ENCODE results near the gene TMEM131L.
"Not testable (repeated sequence)": the region's sequence is repeated elsewhere in the genome, so short reads cannot be mapped to it uniquely, and the experiment has no call there.

Gene TMEM131L

GRCh38 chr4:153543351-153543750 lies 77.2 kb downstream of the TMEM131L start:
- no peak for DNase-seq

GRCh38 chr4:153545822-153546221 lies 79.7 kb downstream of the TMEM131L start:
- no peak for DNase-seq

GRCh38 chr4:153546280-153546679 lies 80.1 kb downstream of the TMEM131L start:
- no peak for DNase-seq

DNA sequence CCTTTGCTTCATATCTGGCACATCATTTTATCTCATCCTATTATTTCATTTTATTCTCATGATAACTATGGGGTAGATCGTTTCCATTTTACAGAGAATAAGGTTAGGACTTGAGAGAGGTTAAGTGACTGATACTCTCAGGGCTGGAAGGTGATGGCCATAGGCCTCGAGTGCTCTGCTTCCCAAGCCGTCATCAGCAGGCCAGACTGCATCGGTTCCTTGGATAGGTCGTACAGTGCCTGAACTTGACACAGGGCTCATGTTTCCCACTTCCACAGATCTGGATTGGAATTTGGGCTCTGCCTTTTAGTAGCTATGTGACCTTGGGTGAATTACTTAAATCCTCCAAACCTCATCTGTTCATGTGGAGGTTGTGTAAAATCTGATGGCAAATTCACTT lies 81.4 kb downstream of the TMEM131L start:
- DNase-seq, result no peak

- DNase-seq, result not testable (repeated sequence)
These were observed 82.7 kb downstream of the TMEM131L start for GRCh38 chr4:153548907-153549306.

- no peak for DNase-seq
These were observed 83.2 kb downstream of the TMEM131L start for GRCh38 chr4:153549405-153549804.

DNA sequence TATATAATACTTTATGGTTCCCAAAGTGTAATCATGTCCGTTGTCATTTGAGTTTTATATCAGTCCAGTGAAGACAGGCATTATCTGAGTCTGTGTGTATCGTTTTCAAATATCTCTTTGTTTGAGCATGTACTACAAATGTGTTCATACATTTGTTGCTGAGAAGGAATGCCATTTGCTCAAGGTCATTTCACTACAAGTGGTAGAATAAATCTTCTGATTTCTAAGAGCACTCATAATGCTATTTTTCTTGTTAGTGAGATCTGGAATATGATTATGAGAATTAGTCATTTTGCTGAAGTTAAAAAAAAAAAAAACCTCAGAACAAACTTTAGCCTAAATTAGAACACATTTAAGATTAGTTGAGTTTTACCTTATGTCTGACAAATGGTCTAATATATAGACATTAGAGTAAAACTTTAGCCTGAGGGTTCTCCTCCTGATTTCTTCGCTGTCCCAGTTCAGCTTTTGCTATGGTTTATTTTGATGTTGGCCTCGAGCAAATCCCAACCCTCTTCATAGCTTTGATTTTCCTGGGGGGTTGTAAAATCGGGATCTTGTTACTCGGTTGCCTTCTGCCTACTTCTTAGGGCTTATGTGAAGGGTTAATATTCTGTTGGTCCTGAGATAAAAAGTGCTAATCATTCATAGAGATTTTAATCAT lies 87.1 kb downstream of the TMEM131L start:
- DNase-seq, result no peak

DNA sequence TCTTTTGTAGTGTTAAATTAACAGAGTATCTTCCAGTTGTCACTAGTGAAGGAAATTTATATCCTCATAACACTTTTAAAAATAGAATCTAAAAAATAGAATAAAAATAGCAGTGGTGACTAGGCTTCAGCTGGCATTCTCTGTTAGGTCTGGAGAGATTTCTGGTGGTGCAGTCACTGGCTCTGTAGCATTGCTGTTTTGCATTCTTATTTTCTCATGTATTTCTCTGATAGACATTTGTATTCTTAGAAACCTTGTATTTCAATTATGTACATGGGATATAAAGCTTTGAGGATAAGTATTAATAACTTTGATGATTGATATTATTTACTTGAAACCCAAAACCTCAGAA lies 87.6 kb downstream of the TMEM131L start:
- DNase-seq, result no peak

DNA sequence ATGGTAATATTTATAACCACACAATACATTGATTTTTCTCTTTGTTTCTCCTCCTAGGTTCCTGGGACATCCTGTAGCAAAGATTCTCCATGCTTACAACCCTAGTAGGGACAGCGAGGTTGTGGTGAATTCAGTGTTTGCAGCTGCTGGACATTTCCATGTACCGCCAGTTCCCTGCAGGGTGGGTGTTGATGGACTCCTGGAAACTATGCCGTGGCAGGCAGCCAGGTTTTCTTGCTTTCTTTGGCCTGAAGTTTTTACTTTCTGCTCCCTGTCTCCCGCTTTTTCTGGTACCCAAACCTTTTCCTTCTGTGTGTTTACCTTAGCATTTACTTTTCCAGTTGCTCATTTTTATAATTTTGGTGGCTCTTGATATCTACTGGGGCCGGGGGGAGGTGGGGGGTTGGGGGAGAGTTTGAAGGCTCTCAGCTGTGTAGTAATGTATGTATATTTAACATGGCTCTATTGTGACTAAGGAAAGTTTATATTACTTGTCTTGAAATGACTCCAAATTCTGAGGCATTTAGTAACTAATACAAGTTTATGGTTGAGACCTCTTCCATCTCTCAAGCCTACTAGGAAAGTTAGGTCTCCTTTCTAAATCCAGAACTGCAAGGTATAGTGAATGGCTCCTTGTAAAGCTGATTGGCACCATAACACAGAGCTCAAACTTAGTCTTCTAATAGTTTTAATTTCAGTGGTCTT lies 89.7 kb downstream of the TMEM131L start:
- no peak for DNase-seq

DNA sequence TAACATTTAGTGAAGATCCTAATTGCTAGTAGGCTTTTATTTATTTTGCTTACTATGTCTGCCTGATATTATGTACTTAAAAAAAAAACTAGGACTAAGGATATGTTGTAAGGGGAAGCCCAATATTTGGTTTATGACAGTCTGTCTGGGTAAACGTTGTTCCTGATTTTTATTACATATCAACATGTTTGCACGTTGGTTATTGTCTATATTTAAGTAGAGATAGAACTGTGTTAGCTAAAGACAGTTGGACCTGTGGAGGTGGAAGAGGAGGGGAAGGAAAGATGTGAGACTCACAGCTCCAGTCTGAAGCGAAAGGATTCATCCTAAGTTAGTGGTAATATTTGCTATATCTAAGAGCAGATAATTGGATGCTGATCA lies 90.3 kb downstream of the TMEM131L start:
- DNase-seq, result no peak

- DNase-seq, result no peak
These were observed 94.7 kb downstream of the TMEM131L start for GRCh38 chr4:153560908-153561307.

DNA sequence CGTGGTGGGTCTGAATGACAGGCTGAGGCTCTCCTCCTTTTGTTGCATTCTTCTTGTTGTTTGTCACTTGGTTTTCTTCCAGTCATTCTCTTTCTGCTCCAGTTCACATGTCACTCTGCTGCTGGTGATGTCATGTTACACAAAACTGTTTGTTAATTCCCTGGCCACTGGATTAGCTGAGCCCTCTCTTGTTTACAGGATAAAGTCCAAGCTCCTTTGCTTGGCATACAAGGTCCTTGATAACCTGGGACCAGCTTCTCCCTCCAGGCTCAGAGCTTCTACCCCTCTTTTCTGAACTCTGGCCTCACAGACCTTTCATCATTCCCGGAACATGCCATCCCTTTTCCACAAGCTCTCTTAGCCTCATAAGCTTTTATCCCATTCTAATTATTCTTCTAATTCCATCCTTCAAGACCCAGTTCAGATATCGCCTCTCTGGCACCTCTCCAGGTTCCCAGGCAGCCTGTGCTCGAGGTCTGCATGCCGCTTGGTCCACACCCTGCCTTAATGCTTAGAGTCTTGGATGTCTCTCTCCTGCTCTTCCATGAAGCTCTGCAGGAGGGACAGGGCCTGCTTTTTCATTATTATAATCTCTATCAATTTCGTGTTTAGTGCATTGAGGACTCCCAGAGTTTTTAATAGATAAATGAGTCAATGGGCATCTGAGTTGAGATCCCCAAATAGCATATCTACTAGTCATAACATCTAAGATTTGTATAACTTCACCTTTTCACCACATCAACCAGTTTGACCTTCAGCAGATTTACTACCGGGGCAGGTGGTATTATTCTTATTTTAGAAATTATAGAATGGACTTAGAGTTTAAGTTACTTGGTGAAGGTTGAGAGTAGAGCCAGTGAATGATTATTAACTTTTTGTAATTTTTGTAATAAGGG lies 98.7 kb downstream of the TMEM131L start:
- peak; percentile 26 to 69 for DNase-seq

DNA sequence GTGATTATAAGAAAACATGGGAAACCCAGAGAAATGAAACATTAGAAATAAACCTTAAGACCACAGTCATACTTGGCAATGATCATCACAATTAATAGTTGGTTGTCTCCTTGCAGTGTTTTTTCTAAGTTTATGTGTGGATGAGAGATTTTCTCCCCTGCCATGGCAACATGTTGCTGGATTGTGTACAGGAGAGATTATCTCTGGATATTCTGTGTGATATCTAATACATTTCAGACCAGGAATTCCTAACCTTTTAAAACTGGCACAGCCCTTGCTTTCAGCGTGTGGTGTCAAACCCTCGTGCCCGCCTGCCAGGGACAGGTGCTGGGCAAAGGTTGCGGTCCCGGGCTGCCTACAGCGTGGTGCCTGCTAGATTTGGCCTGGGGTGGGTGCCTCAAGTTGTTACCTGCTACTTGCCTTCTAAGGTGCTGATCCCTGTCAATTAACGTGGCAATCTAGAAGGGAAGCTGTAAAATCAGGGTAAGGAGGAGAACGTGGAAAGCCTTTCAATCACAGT lies 100.5 kb downstream of the TMEM131L start:
- DNase-seq, result no peak

- not testable (repeated sequence) for DNase-seq
These were observed 101.5 kb downstream of the TMEM131L start for GRCh38 chr4:153567660-153568059.

DNA sequence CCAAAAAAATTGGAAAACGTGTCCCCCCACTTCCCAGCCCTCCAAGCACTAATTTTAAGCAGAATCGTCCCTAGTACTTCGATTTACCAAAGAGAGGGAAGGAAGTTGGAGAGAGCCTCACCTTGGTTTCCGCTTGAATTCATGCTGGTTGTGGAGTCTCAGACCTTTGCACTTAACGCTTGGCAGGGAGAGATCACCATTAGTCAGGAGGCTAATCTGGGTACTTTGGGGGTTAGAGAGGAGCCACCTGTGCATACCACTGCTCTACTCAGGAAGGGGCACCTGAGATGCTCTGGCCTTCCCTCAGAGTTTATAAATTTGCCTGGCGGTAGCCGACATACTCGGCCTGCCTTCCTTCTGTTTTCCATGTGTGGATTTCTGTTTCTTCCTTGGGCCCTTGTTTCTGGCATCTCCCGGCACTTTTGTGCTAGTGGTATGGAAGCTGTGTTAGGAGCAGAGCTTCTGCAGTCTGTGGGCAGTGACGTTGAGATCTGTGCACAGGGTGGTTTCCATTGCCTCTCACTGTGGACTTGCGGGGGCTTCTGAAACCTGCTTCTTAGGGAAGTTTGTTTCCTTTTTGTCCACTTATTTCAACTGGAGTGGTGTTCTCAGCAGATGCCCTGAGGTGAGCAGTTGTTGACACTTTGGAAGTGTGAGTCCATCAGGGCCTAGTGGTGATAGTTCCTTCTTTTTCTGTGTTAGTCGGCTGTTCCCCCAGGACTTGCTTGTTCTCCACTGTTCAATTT lies 104.2 kb downstream of the TMEM131L start:
- DNase-seq, result no peak

- no peak for DNase-seq
These were observed 104.9 kb downstream of the TMEM131L start for GRCh38 chr4:153571006-153571545.

- DNase-seq, result no peak
These were observed 106.4 kb downstream of the TMEM131L start for GRCh38 chr4:153572609-153573008.

- DNase-seq, result no peak
These were observed 107.1 kb downstream of the TMEM131L start for GRCh38 chr4:153573221-153573620.

DNA sequence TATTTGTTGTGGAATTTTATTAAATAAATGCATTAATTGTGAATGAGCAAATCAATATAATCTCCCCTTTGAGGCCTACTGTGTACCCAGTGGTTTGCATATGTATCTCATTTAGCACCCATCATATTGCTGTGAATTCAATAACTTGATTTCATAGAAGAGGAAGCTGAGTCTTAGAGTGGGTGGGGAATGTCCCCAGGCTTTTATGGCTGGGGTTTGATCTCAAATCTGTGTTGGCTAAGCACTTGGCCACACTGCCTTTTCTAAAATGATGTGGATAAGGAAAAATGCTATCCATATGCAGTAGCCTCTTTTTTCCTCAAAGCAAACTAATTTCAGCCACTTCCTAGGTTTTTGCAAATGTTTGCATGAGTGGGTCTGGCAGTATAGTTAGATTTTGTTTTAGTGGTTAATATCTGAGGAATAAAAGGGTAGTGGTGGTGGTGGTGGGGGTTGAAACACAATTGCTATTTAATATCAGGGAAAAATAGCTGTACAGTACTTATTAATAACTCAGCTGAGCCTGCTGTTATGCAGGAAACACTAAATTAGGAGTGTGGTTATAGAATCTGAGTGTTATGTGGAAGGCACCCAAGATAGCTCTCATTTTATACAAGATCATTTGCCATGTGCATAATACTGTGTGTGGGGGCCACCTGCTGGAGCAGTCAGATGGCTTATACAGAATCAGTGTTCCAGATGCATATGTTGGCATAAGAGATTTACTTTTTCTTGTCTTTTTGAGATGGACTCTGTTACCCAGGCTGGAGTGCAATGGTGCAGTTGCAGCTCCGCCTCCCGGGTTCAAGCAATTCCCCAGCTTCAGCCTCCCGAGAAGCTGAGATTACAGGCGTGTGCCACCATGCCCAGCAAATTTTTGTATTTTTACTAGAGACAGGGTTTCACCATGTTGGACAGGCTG lies 108.0 kb downstream of the TMEM131L start:
- peak; percentile 60 to 84 for DNase-seq

DNA sequence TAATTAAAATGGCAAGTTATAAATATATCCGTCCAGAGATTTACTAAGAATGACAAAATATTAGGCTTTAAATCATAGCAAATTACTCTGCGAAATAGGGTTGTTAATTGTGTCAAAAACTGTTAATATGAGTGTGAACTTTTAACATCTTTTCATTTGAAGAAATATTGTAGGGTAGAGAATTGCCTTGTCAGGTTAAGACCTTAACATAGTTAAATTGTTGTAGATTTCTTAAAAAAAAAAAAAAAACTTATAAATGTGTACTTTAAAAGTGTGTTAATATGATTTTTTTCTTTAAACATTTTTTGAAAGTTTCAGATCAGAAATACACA lies 110.2 kb downstream of the TMEM131L start:
- DNase-seq, result no peak

- DNase-seq, result no peak
These were observed 110.9 kb downstream of the TMEM131L start for GRCh38 chr4:153577053-153577452.
